Activated T-cell treated with anti-CD3 and anti-CD28 coated beads, Interleukin-2, amount 50 U/mL, for 24 hours (primary cell): ENCODE results near the gene UBD.

Experiments
- DNase-seq: peaks from one replicate; pipeline ENCODE4 v3.0.0-alpha.2; 2020
- H3K27ac Mint-ChIP-seq: 2 replicates; pipeline ENCODE4 v1.8.0; 2020; ENCODE audit warnings: mild to moderate bottlenecking, mixed read lengths
- H3K27me3 Mint-ChIP-seq: 2 replicates; pipeline ENCODE4 v1.8.0; 2020; ENCODE audit warnings: mixed read lengths
- H3K36me3 Mint-ChIP-seq: 2 replicates; pipeline ENCODE4 v1.8.0; 2020; ENCODE audit warnings: low read depth, mixed read lengths
- H3K4me1 Mint-ChIP-seq: 2 replicates; pipeline ENCODE4 v1.8.0; 2020; ENCODE audit warnings: low read depth, mixed read lengths
- H3K4me3 Mint-ChIP-seq: 2 replicates; pipeline ENCODE4 v1.8.0; 2020; ENCODE audit warnings: mild to moderate bottlenecking, moderate library complexity, mixed read lengths
- H3K9me3 Mint-ChIP-seq: 2 replicates; pipeline ENCODE4 v1.8.0; 2020; ENCODE audit warnings: mixed read lengths

UBD gene

DNA sequence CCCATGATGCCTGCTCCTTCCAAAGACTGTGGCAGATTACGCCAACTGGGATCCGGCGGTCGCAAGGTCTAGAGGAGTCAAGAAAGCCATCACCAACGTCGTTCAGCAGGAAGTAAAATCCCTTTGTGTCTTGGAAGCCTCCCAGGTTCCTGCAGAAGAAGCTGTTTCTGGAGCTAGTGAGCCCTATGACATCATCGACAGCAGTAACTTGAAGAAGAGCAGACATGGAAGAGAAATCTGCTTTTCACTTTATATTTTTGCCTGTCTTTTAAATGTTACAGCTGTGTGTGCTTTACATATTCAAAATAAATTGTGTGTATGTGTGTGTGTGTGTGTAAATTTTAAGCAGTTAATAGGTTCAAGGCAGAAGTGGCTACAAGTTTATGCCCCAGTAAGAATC lies 18.0 kb upstream of the UBD start:
- Mint-ChIP-seq H3K4me1 (no peaks in the 10 kb centered on the region), H3K4me3 (no peak overlapping the region), H3K36me3 (no peaks in the 10 kb centered on the region), H3K27me3 (peaks cover 60% of the 10 kb centered on the region), H3K9me3 (no peaks in the 10 kb centered on the region), H3K27ac (no peak overlapping the region)
- no peak for DNase-seq

DNA sequence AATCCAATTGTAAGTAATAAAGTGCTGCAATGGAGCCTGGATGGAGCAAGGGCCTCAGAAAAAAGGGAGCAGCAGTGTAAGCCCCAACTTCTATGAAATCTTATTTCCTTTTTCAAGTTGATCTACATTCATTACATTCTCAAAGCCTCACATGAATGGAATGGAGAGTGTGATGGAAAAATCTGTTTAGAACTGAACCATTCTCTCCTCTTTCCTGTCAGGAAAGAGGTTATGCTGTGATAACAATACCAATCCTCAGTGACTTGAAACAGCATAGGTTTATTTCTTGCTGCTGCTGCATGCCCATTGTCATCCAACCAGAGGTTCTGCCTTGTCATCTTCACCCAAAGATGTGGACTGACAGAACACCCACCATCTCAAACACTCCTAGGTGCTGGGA lies 16.5 kb upstream of the UBD start:
- Mint-ChIP-seq H3K9me3 (no peaks in the 10 kb centered on the region), H3K36me3 (no peaks in the 10 kb centered on the region), H3K4me1 (no peaks in the 10 kb centered on the region), H3K4me3 (no peak overlapping the region), H3K27ac (no peak overlapping the region), H3K27me3 (peaks cover 69% of the 10 kb centered on the region)
- DNase-seq = no peak

DNA sequence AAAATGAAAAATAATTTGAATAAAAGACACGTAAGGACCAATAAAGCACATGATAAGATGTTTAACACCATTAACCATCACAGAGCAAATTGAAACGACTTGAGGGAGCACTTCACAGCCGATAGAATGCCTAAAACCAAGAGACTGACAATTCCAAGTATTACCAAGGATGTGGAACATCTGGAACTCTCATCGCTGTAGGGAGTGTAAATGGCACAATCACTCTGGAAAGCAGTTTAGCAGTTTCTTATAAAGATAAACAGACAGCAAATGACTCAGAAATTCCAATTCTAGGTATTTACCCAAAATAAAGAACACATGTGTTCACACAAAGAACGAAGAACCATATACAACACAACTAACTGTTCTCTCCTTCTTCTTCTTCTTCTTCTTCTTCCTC lies 8.5 kb upstream of the UBD start:
- Mint-ChIP-seq H3K27ac (no peak overlapping the region), H3K27me3 (peaks cover 57% of the 10 kb centered on the region), H3K4me3 (no peak overlapping the region), H3K9me3 (no peaks in the 10 kb centered on the region), H3K36me3 (no peaks in the 10 kb centered on the region), H3K4me1 (peaks cover 5% of the 10 kb centered on the region)
- DNase-seq = no peak

DNA sequence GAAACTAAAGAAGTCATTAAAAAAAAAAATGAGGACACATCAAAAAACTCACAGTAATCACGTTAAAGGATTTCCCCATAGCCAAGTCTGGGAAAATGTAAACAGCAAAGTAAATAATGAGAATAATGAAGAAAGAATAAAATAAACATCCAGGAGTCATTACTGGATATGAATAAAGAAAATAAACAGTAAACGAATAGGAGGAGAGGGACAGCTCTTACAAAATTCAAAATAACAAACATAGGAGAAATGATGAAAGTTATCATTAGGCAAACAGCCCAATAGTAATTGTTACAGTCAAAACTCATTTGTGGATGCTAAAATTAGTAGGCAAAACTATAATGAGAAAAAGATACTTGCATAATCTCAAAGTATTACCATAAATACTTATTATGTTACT lies 8.0 kb upstream of the UBD start:
- no peak for DNase-seq
- no peak overlapping the region for H3K27ac Mint-ChIP-seq
- no peak overlapping the region for H3K4me3 Mint-ChIP-seq
- peaks cover 5% of the 10 kb centered on the region for H3K4me1 Mint-ChIP-seq
- H3K27me3 Mint-ChIP-seq = peaks cover 62% of the 10 kb centered on the region
- no peaks in the 10 kb centered on the region for H3K9me3 Mint-ChIP-seq
- no peaks in the 10 kb centered on the region for H3K36me3 Mint-ChIP-seq

DNA sequence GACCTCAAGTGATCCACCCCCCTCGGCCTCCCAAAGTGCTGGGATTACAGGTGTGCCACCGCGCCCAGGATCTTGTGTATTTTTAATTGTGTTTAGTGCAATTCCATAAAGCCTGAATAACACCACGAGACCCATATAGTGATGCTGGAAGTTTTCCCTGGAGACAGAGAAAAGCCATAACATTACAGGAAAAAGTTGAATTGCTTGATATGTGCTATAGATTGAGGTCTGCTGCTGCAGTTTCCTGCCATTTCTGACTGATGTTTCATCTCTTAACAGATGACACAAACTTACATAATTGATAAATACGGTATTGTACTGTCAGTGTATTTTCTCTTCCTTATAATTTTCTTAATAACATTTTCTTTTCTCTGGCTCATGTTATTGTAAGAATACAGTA lies 7.3 kb upstream of the UBD start:
- Mint-ChIP-seq H3K9me3 (no peaks in the 10 kb centered on the region), H3K4me1 (peaks cover 5% of the 10 kb centered on the region), H3K27me3 (peaks cover 59% of the 10 kb centered on the region), H3K27ac (no peak overlapping the region), H3K4me3 (no peak overlapping the region), H3K36me3 (no peaks in the 10 kb centered on the region)
- DNase-seq = no peak

DNA sequence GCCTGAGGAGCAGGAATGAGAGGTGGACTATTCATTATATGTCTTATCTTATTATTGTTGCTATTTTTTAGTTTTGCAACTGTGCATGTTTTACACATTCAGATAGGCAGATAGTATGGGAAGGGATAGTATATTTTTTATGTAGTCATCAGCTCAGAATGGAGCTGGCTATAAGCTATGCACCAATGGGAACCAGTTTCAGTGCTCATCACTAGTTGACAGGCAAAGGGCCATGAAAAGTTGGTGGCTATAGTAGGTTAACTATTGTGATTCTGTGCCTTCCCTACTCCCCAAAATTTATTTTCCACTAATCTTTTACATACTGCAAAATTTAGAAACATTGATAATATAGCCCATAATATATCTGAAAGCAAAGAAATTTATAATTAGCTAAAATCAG lies 5.3 kb upstream of the UBD start:
- Mint-ChIP-seq H3K4me1 (peaks cover 7% of the 10 kb centered on the region), H3K4me3 (no peak overlapping the region), H3K36me3 (no peaks in the 10 kb centered on the region), H3K27me3 (peaks cover 59% of the 10 kb centered on the region), H3K9me3 (no peaks in the 10 kb centered on the region), H3K27ac (no peak overlapping the region)
- DNase-seq = no peak

DNA sequence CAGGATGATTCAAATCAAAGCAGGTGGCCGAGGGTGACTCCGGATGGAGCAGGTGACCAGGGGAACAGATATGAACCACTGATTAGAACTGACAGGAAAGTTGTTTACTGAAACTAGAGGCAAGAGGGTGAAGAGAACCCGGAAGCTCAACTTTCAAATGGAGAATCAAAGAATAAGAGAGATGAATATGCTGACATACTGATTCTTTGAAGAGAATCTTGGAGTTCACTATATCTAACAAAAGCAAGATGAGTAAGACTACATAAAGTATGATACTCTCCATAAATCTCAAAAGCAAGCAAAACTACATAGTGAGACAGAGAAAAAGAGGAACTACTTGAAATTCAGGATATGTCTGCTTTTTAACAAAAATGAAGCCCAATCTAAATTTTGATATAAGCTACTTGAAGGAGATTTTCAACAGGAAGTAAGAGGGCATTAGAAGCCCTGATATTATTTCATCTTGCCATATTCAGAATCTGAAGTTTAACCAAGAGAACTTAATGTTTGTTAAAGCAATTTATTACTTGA lies 4.0 kb upstream of the UBD start:
- H3K4me1 Mint-ChIP-seq = peaks cover 7% of the 10 kb centered on the region
- no peak overlapping the region for H3K27ac Mint-ChIP-seq
- H3K4me3 Mint-ChIP-seq = no peak overlapping the region
- H3K27me3 Mint-ChIP-seq = peaks cover 68% of the 10 kb centered on the region
- H3K36me3 Mint-ChIP-seq = no peaks in the 10 kb centered on the region
- DNase-seq = no peak
- H3K9me3 Mint-ChIP-seq = no peaks in the 10 kb centered on the region

DNA sequence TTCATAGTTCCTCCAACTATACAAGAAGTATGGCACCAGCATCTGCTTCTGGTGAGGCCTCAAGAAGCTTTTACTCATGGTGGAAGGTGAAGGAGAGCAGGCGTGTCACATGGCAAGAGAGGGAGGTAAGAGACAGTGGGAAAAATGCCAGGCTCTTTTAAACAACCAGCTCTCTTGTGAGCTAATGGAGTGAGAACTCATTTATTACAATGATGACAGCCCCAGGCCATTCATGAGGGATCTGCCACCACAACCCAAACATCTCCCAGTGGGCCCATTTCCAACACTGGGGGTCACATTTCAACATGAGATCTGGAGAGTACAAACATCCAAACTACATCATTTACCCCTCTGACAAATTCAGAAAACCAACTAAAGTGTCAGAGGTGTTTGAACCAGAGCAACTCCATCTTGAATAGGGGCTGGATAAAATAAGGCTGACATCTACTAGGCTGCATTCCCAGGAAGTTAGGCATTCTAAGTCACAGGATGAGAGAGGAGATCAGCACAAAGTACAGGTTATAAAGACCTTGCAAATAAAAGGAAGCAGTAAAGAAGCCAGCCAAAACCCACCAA lies 2.2 kb upstream of the UBD start:
- peaks cover 58% of the 10 kb centered on the region for H3K27me3 Mint-ChIP-seq
- no peak overlapping the region for H3K4me3 Mint-ChIP-seq
- H3K36me3 Mint-ChIP-seq = no peaks in the 10 kb centered on the region
- H3K27ac Mint-ChIP-seq = no peak overlapping the region
- H3K4me1 Mint-ChIP-seq = peaks cover 7% of the 10 kb centered on the region
- no peaks in the 10 kb centered on the region for H3K9me3 Mint-ChIP-seq
- DNase-seq = no peak

DNA sequence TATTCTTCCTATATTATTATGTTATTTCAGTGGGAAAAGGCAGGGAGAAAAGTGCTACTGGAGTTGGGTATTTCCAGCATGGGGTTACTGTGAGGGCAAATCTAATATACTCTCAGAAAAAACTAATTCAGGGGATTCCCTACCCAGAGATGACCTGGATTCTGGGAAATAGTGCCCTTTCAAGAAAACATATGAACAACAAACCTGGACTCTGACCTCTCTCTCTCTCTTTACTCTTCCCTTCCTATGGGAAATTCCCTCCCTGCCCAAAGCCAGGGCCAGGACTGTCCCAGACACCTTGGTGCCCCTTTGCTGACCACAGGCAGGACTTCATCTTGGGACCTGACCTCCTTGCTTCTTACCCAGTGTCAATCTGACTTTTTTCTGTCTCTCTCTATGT lies 1.6 kb upstream of the UBD start:
- peaks cover 60% of the 10 kb centered on the region for H3K27me3 Mint-ChIP-seq
- DNase-seq = no peak
- H3K9me3 Mint-ChIP-seq = no peaks in the 10 kb centered on the region
- no peak overlapping the region for H3K27ac Mint-ChIP-seq
- no peaks in the 10 kb centered on the region for H3K36me3 Mint-ChIP-seq
- H3K4me3 Mint-ChIP-seq = no peak overlapping the region
- peaks cover 7% of the 10 kb centered on the region for H3K4me1 Mint-ChIP-seq

DNA sequence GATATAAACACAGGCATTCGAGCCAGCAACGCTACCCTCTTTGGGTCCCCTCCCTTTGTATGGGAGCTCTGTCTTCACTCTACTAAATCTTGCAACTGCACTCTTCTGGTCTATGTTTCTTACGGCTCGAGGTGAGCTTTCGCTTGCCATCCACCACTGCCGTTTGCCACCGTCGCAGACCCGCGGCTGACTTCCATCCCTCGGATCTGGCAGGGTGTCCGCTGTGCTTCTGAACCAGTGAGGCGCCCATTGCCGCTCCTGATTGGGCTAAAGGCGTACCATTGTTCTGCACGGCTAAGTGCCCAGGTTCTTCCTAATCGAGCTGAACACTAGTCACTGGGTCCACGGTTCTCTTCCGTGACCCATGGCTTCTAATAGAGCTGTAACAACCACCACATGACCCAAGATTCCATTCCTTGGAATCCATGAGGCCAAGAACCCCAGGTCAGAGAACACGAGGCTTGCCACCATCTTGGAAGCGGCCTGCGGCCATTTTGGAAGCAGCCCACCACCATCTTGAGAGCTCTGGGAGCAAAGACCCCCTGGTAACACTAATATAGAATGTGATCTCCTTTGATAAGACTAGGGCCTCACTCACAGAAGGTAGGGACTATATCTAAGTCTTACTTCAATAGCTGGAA lies 973 bp downstream of the UBD start:
- Mint-ChIP-seq H3K9me3 (no peaks in the 10 kb centered on the region), H3K27ac (no peak overlapping the region), H3K4me1 (peaks cover 14% of the 10 kb centered on the region), H3K4me3 (no peak overlapping the region), H3K27me3 (peaks cover 72% of the 10 kb centered on the region), H3K36me3 (no peaks in the 10 kb centered on the region)
- DNase-seq = no peak

DNA sequence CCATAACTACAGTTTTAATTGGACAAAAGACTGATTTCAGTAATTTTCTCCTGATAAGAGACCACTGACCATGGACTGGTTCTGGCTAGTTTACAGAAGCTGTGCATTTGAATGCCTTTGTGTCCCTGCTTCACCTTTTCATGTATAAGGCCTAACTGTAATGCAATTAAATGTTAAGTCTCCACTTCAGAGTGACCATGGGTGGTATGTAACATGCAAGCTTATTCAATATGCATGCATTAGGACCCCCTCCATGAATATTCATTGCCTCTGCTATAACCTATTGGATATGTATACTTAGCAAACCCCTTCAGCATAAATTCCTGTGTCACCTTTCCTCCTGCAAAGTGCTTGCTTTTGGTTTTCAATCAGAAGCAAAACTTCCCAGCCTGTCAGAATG lies 2.2 kb downstream of the UBD start:
- no peak for DNase-seq
- no peaks in the 10 kb centered on the region for H3K36me3 Mint-ChIP-seq
- H3K27me3 Mint-ChIP-seq = peaks cover 72% of the 10 kb centered on the region
- no peak overlapping the region for H3K4me3 Mint-ChIP-seq
- no peak overlapping the region for H3K27ac Mint-ChIP-seq
- H3K4me1 Mint-ChIP-seq = peaks cover 19% of the 10 kb centered on the region
- no peaks in the 10 kb centered on the region for H3K9me3 Mint-ChIP-seq

DNA sequence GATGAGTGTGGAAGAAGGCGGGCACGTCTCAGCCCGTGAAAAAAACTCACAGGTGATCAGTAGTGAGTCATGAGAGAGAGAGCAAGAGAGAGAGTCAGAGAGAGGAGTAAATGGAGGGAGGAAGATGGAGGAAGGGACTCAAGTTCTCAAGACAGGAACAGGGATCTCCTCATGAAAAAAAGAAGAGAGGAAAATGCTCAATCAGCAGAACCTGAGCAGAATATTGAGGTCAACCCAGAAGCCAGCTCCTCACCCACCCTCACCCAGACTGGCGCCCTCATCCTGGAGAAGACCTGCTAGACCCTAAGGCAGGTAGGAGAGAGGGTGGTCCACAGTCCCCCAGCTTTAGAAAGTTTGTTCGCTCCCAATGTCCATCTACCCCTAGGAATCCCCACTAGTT lies 4.8 kb downstream of the UBD start:
- Mint-ChIP-seq H3K27me3 (peaks cover 67% of the 10 kb centered on the region), H3K4me1 (peaks cover 16% of the 10 kb centered on the region), H3K36me3 (no peaks in the 10 kb centered on the region), H3K4me3 (no peak overlapping the region), H3K27ac (no peak overlapping the region), H3K9me3 (no peaks in the 10 kb centered on the region)
- DNase-seq = no peak

DNA sequence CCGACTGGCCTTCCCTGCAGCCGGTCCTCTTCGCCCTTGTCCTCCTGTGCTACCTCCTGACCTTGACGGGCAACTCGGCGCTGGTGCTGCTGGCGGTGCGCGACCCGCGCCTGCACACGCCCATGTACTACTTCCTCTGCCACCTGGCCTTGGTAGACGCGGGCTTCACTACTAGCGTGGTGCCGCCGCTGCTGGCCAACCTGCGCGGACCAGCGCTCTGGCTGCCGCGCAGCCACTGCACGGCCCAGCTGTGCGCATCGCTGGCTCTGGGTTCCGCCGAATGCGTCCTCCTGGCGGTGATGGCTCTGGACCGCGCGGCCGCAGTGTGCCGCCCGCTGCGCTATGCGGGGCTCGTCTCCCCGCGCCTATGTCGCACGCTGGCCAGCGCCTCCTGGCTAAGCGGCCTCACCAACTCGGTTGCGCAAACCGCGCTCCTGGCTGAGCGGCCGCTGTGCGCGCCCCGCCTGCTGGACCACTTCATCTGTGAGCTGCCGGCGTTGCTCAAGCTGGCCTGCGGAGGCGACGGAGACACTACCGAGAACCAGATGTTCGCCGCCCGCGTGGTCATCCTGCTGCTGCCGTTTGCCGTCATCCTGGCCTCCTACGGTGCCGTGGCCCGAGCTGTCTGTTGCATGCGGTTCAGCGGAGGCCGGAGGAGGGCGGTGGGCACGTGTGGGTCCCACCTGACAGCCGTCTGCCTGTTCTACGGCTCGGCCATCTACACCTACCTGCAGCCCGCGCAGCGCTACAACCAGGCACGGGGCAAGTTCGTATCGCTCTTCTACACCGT lies 6.1 kb downstream of the UBD start:
- DNase-seq = peak; percentile 61
- H3K4me1 Mint-ChIP-seq = peaks cover 16% of the 10 kb centered on the region
- no peaks in the 10 kb centered on the region for H3K36me3 Mint-ChIP-seq
- peak overlapping the region; percentile 59 for H3K27ac Mint-ChIP-seq
- H3K4me3 Mint-ChIP-seq = peak overlapping the region; percentile 66
- peaks cover 66% of the 10 kb centered on the region for H3K27me3 Mint-ChIP-seq
- no peaks in the 10 kb centered on the region for H3K9me3 Mint-ChIP-seq

DNA sequence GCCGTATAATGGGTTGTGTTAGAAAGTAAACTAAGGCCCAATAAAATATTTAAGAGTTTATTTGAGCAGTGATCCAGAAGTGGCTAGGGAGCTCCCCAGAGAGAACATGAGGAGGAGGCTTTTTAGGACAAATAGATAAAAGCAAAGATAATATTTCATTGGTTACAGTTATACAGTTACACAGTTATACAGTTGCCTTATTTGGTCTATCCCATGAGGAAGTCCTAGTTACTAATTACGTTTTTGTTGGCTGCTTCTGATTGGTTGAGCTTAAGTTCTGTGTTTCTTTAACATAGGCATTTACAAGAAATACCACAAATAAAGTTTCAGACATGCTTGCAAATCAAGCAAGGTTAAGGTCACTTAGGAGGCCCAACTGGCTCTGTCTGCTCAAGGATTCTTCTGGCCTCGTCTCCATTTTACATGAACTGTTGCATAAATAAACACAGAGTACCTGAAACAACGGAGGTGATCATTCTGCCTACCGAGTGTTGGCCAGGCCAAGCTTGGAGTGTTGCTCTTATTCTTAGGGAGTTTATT lies 7.0 kb downstream of the UBD start:
- no peaks in the 10 kb centered on the region for H3K36me3 Mint-ChIP-seq
- H3K4me3 Mint-ChIP-seq = peak overlapping the region; percentile 66
- H3K27me3 Mint-ChIP-seq = peaks cover 72% of the 10 kb centered on the region
- peaks cover 20% of the 10 kb centered on the region for H3K4me1 Mint-ChIP-seq
- no peaks in the 10 kb centered on the region for H3K9me3 Mint-ChIP-seq
- no peak for DNase-seq
- peak overlapping the region; percentile 36 for H3K27ac Mint-ChIP-seq

DNA sequence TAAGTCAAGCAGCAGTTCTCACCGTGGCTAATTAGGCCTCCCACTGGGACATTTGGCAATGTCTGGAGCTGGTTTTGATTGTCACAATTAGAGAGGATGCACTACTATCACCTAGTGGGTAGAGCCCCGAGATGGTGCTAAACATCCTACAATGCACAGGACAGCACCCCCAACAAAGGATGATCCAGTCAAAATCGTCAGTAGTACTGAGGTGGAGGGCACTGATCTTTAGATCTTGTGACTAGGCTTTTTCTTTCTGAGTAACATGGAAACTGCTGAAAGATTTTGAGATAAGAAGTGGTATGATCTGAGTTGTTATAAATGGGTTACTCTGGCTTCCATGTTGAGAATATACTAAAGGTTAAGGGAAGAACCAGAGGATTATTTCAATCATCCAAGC lies 12.0 kb downstream of the UBD start:
- Mint-ChIP-seq H3K4me3 (no peak overlapping the region), H3K4me1 (peaks cover 8% of the 10 kb centered on the region), H3K36me3 (no peaks in the 10 kb centered on the region), H3K9me3 (no peaks in the 10 kb centered on the region), H3K27me3 (peaks cover 61% of the 10 kb centered on the region), H3K27ac (no peak overlapping the region)
- DNase-seq = no peak
